ENCODE measurements around the gene TEPSIN. TPM values are rescaled to one million over a fixed set of nuclear protein-coding genes. Genes with fewer than 3 reads are reported as not detected.

TEPSIN gene
- total RNA-seq, 1 donor from 2014 or later, result 50.1 TPM

- H3K4me3 Mint-ChIP-seq, result no peak overlapping the region
- no peak for DNase-seq (ENCODE audit: extremely low spot score, unreplicated experiment)
- no peak overlapping the region for H3K27ac Mint-ChIP-seq
- H3K4me1 Mint-ChIP-seq (ENCODE audit: unreplicated experiment), result no peaks in the 10 kb centered on the region
- no peak for TF ChIP-seq CTCF (conservative IDR thresholded peaks at IDR 0.05)
- no peaks in the 10 kb centered on the region for H3K27me3 Mint-ChIP-seq
- H3K9me3 Mint-ChIP-seq, result no peaks in the 10 kb centered on the region
- no peaks in the 10 kb centered on the region for H3K36me3 Mint-ChIP-seq
These were observed 35.7 kb downstream of the TEPSIN start for GRCh38 chr17:81203136-81203535.

- Mint-ChIP-seq H3K9me3 (no peaks in the 10 kb centered on the region), H3K4me1 (ENCODE audit: unreplicated experiment) (no peaks in the 10 kb centered on the region), H3K27me3 (no peaks in the 10 kb centered on the region), H3K4me3 (no peak overlapping the region), H3K36me3 (no peaks in the 10 kb centered on the region), H3K27ac (no peak overlapping the region)
- DNase-seq (ENCODE audit: extremely low spot score, unreplicated experiment), result no peak
- no peak for TF ChIP-seq CTCF (conservative IDR thresholded peaks at IDR 0.05)
These were observed 36.5 kb downstream of the TEPSIN start for GRCh38 chr17:81202318-81202717.

GRCh38 chr17:81200695-81201580 is 37.9 kb downstream of the TEPSIN start:
- peak; percentile 76 for TF ChIP-seq CTCF (conservative IDR thresholded peaks at IDR 0.05)
- DNase-seq (ENCODE audit: extremely low spot score, unreplicated experiment), result no peak
- Mint-ChIP-seq H3K36me3 (no peaks in the 10 kb centered on the region), H3K27ac (no peak overlapping the region), H3K27me3 (no peaks in the 10 kb centered on the region), H3K4me3 (no peak overlapping the region), H3K4me1 (ENCODE audit: unreplicated experiment) (no peaks in the 10 kb centered on the region), H3K9me3 (no peaks in the 10 kb centered on the region)

- Mint-ChIP-seq H3K4me1 (ENCODE audit: unreplicated experiment) (no peaks in the 10 kb centered on the region), H3K9me3 (no peaks in the 10 kb centered on the region), H3K27me3 (no peaks in the 10 kb centered on the region), H3K36me3 (no peaks in the 10 kb centered on the region), H3K27ac (no peak overlapping the region), H3K4me3 (no peak overlapping the region)
- TF ChIP-seq CTCF (conservative IDR thresholded peaks at IDR 0.05), result no peak
- DNase-seq (ENCODE audit: extremely low spot score, unreplicated experiment), result no peak
These were observed 38.7 kb downstream of the TEPSIN start for GRCh38 chr17:81200201-81200600.

- TF ChIP-seq CTCF (conservative IDR thresholded peaks at IDR 0.05), result no peak
- no peak for DNase-seq (ENCODE audit: extremely low spot score, unreplicated experiment)
- H3K36me3 Mint-ChIP-seq, result no peaks in the 10 kb centered on the region
- H3K4me1 Mint-ChIP-seq (ENCODE audit: unreplicated experiment), result no peaks in the 10 kb centered on the region
- H3K4me3 Mint-ChIP-seq, result no peak overlapping the region
- no peaks in the 10 kb centered on the region for H3K27me3 Mint-ChIP-seq
- H3K27ac Mint-ChIP-seq, result no peak overlapping the region
- no peaks in the 10 kb centered on the region for H3K9me3 Mint-ChIP-seq
These were observed 39.4 kb downstream of the TEPSIN start for GRCh38 chr17:81199482-81199830.
